ENCODE measurements around the gene CAMK2N1.

GRCh38 chr1:20480243-20480944 lies 5.6 kb downstream of the CAMK2N1 start:
- TF ChIP-seq CTCF (IDR thresholded peaks at IDR 0.05) (no peak), CBX8 (IDR thresholded peaks at IDR 0.05) (no peak), POLR2AphosphoS2 (conservative IDR thresholded peaks at IDR 0.05; ENCODE audit: low read length) (no peak), CEBPB (IDR thresholded peaks at IDR 0.05) (peak in 1 of 2 experiments; percentile 60; a peak in 1 of 4 replicates), RCOR1 (IDR thresholded peaks at IDR 0.05; ENCODE audit: low read depth, low read length) (no peak), CHD2 (IDR thresholded peaks at IDR 0.05; ENCODE audit: low read length, partially characterized antibody) (no peak), MAFK (IDR thresholded peaks at IDR 0.05; ENCODE audit: partially characterized antibody) (no peak), EP300 (IDR thresholded peaks at IDR 0.05) (no peak), SREBF2 (IDR thresholded peaks at IDR 0.05) (no peak), ESRRA (IDR thresholded peaks at IDR 0.05; ENCODE audit: borderline replicate concordance, low read length) (no peak)
- TF ChIP-seq, protein P1, sequence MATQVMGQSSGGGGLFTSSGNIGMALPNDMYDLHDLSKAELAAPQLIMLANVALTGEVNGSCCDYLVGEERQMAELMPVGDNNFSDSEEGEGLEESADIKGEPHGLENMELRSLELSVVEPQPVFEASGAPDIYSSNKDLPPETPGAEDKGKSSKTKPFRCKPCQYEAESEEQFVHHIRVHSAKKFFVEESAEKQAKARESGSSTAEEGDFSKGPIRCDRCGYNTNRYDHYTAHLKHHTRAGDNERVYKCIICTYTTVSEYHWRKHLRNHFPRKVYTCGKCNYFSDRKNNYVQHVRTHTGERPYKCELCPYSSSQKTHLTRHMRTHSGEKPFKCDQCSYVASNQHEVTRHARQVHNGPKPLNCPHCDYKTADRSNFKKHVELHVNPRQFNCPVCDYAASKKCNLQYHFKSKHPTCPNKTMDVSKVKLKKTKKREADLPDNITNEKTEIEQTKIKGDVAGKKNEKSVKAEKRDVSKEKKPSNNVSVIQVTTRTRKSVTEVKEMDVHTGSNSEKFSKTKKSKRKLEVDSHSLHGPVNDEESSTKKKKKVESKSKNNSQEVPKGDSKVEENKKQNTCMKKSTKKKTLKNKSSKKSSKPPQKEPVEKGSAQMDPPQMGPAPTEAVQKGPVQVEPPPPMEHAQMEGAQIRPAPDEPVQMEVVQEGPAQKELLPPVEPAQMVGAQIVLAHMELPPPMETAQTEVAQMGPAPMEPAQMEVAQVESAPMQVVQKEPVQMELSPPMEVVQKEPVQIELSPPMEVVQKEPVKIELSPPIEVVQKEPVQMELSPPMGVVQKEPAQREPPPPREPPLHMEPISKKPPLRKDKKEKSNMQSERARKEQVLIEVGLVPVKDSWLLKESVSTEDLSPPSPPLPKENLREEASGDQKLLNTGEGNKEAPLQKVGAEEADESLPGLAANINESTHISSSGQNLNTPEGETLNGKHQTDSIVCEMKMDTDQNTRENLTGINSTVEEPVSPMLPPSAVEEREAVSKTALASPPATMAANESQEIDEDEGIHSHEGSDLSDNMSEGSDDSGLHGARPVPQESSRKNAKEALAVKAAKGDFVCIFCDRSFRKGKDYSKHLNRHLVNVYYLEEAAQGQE (IDR thresholded peaks at IDR 0.05): no peak

All from A549 (cell line).